ENCODE results near the gene HOXA2. TPM values are rescaled to one million over a fixed set of nuclear protein-coding genes. Genes with fewer than 3 reads are reported as not detected.

The HOXA2 gene
- total and polyA plus RNA-seq, 12 donors: 0.41 to 5.7 (median 1.2) TPM; not detected in 1

- 53 to 67% (median 60%) methylated on average over 4 of the region's 4 CpGs for WGBS, 4 donors
- Histone ChIP-seq H3K4me3 (no peak overlapping the region), H3K36me3 (replicated peaks in 1 of 2) (no peaks in the 10 kb centered on the region), H3K4me1 (replicated peaks in 1 of 2) (peaks cover 0 to 17% of the 10 kb centered on the region in 2 donors), H3K27ac (peak overlapping the region in 2 of 5 donors; percentile 90 to 97), H3K27me3 (no peaks in the 10 kb centered on the region), H3K9me3 (replicated peaks in 1 of 3) (no peaks in the 10 kb centered on the region)
- intact Hi-C loops (cut with DNase I): no loop called here
- no peak for DNase-seq
- TF ChIP-seq POLR2A (IDR thresholded peaks at IDR 0.05) (no peak), CTCF (IDR thresholded peaks at IDR 0.05) (no peak)
These were observed 9.9 kb upstream of the HOXA2 start for GRCh38 chr7:27112361-27112760.

- 61 to 73% (median 68%) methylated on average over 4 of the region's 4 CpGs for WGBS, 4 donors
- TF ChIP-seq POLR2A (IDR thresholded peaks at IDR 0.05) (no peak), CTCF (IDR thresholded peaks at IDR 0.05) (no peak)
- Histone ChIP-seq H3K9me3 (replicated peaks in 1 of 3) (no peaks in the 10 kb centered on the region), H3K27ac (peak overlapping the region in 4 of 5 donors; percentile 32 to 97 (median 69)), H3K4me3 (no peak overlapping the region), H3K36me3 (replicated peaks in 1 of 2) (no peaks in the 10 kb centered on the region), H3K4me1 (replicated peaks in 1 of 2) (peaks cover 0 to 17% of the 10 kb centered on the region in 2 donors), H3K27me3 (no peaks in the 10 kb centered on the region)
- intact Hi-C loops (cut with DNase I): no loop called here
- no peak for DNase-seq
These were observed 9.3 kb upstream of the HOXA2 start for GRCh38 chr7:27111751-27112277.

GRCh38 chr7:27111042-27111750, 8.7 kb upstream of the HOXA2 start:
- Histone ChIP-seq H3K9me3 (replicated peaks in 1 of 3) (no peaks in the 10 kb centered on the region), H3K27ac (peak overlapping the region in 4 of 5 donors; percentile 32 to 97 (median 69)), H3K36me3 (replicated peaks in 1 of 2) (no peaks in the 10 kb centered on the region), H3K27me3 (no peaks in the 10 kb centered on the region), H3K4me1 (replicated peaks in 1 of 2) (peaks cover 0 to 17% of the 10 kb centered on the region in 2 donors), H3K4me3 (no peak overlapping the region)
- DNase-seq: no peak
- TF ChIP-seq CTCF (IDR thresholded peaks at IDR 0.05): no peak
- no peak for TF ChIP-seq POLR2A (IDR thresholded peaks at IDR 0.05)
- intact Hi-C loops (cut with DNase I): no loop called here
- WGBS, 4 donors: 64 to 76% (median 72%) methylated on average over 6 of the region's 6 CpGs

DNA sequence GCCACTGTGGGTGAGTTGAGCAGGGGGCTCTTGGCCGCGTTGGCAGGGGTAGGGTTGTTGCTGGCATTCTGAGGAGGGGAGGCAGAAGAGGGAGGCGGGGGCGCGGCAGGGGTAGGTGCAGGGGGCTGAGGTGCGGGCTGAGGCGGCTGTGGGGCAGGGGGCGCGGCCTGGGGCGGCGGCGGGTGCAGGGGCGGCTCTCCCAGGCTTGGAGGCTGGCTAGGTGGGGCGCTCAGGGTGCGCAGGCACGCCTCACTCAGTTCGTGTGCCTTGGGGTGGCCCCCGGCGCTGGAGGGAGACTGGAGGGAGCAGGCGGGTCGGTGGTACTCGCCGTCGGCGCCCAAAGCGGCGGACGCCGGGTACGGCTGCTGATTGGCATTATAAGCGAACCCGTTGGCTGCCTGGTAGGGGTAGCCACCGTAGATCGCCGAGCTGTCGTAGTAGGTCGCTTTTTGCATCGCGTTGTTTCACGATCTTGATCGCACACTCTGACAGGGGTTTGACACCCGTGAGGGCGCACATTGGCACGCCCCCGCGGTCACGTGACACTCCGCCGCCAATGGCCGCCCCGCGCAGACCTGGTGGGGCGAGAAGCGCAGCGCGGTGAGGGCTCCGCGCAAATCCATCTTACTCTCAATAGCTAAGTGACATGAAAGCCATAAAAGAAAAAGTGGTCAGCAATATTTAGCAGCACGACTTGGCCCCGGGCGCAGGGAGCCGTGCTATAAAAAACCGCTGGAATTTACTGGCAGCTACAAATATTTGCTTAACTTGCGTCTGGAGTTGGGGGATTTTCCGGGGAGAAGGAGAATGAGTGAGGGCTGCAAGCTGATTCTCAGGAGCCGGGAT, 7.9 kb upstream of the HOXA2 start:
- WGBS, 4 donors: 51 to 73% (median 55%) methylated on average over 53 to 66 of the region's 66 CpGs
- Histone ChIP-seq H3K27ac (peak overlapping the region in 4 of 5 donors; percentile 36 to 97 (median 69)), H3K4me1 (replicated peaks in 1 of 2) (peaks cover 0 to 17% of the 10 kb centered on the region in 2 donors), H3K4me3 (no peak overlapping the region), H3K36me3 (replicated peaks in 1 of 2) (no peaks in the 10 kb centered on the region), H3K9me3 (replicated peaks in 1 of 3) (no peaks in the 10 kb centered on the region), H3K27me3 (no peaks in the 10 kb centered on the region)
- intact Hi-C loops (cut with DNase I): no loop called here
- DNase-seq: peak in 2 of 7 donors; percentile 52 to 77
- TF ChIP-seq POLR2A (IDR thresholded peaks at IDR 0.05) (no peak), CTCF (IDR thresholded peaks at IDR 0.05) (no peak)

Data from adrenal gland (tissue), 12 donors.